ENCODE results near the gene TRIM42.

TRIM42 gene

GRCh38 chr3:140686948-140687347, 9.1 kb downstream of the TRIM42 start:
- DNase-seq (ENCODE audit: low read depth): no peak
- H3K4me3 ChIP-seq (ENCODE audit: control insufficient read depth, low read depth, low read length): no peak overlapping the region
- no peak for TF ChIP-seq CTCF (conservative IDR thresholded peaks at IDR 0.05; ENCODE audit: control insufficient read depth, insufficient read depth, low read depth, low read length)

GRCh38 chr3:140695361-140696061, 17.6 kb downstream of the TRIM42 start:
- TF ChIP-seq CTCF (conservative IDR thresholded peaks at IDR 0.05; ENCODE audit: control insufficient read depth, insufficient read depth, low read depth, low read length): no peak
- DNase-seq (ENCODE audit: low read depth): no peak
- H3K4me3 ChIP-seq (ENCODE audit: control insufficient read depth, low read depth, low read length): no peak overlapping the region

- no peak overlapping the region for H3K4me3 ChIP-seq (ENCODE audit: control insufficient read depth, low read depth, low read length)
- TF ChIP-seq CTCF (conservative IDR thresholded peaks at IDR 0.05; ENCODE audit: control insufficient read depth, insufficient read depth, low read depth, low read length): no peak
- no peak for DNase-seq (ENCODE audit: low read depth)
Measured at GRCh38 chr3:140699516-140700231, 21.8 kb downstream of the TRIM42 start.

- TF ChIP-seq CTCF (conservative IDR thresholded peaks at IDR 0.05; ENCODE audit: control insufficient read depth, insufficient read depth, low read depth, low read length): no peak
- H3K4me3 ChIP-seq (ENCODE audit: control insufficient read depth, low read depth, low read length): no peak overlapping the region
Measured at GRCh38 chr3:140702281-140702680, 24.4 kb downstream of the TRIM42 start.

GRCh38 chr3:140703496-140703895, 25.6 kb downstream of the TRIM42 start:
- H3K4me3 ChIP-seq (ENCODE audit: control insufficient read depth, low read depth, low read length): no peak overlapping the region
- no peak for TF ChIP-seq CTCF (conservative IDR thresholded peaks at IDR 0.05; ENCODE audit: control insufficient read depth, insufficient read depth, low read depth, low read length)
- no peak for DNase-seq (ENCODE audit: low read depth)

More at GRCh38 chr3:140702281-140702680, 24.4 kb downstream of the TRIM42 start:
- DNase-seq (ENCODE audit: low read depth): no peak

- no peak for TF ChIP-seq CTCF (conservative IDR thresholded peaks at IDR 0.05; ENCODE audit: control insufficient read depth, insufficient read depth, low read depth, low read length)
Measured at GRCh38 chr3:140704733-140705132, 26.9 kb downstream of the TRIM42 start.

More at GRCh38 chr3:140704733-140705132, 26.9 kb downstream of the TRIM42 start:
- DNase-seq (ENCODE audit: low read depth): no peak
- no peak overlapping the region for H3K4me3 ChIP-seq (ENCODE audit: control insufficient read depth, low read depth, low read length)
